DMS153 (cell line): Measurements from ENCODE around the gene ZNF43.
A peak's percentile ranks its signal among the peaks of the same experiment; 100 is the strongest.
"Not testable (repeated sequence)": the region's sequence is repeated elsewhere in the genome, so short reads cannot be mapped to it uniquely, and the experiment has no call there.

Experiments
- DNase-seq: peaks from one replicate; lab custom pipeline; 2025; lab: John Stamatoyannopoulos, UW

ZNF43 gene

GRCh38 chr19:21808400-21809000 is 27.5 kb downstream of the ZNF43 start:
- DNase-seq = not testable (repeated sequence)

DNA sequence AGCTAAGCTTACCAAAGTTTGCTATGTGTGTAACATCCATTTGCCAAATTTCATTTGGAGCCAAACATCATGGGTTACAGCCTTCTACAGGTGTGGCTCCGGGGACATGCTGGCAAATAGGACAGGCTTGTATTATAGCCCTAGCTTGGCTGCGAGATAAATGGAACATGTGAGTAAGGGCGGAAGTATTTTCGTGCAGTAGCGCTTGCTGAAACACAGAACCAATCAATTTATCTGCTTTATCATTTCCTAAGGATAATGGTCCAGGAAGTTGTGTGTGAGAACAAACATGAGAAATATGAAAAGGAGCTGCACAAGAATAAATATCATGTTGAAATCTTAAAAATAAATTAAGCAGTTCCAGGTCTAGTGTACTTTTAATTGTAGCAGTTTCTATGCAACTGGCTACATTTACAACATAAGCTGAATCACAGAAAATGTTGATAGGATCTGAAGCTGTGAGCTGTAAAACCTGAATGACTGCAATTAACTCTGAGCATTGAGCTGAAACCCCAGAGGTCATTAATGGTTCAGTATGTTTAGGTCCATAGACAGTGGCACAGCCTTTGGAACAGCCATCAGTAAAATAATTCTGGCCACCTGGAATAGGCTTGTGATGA is 46.4 kb downstream of the ZNF43 start:
- DNase-seq = no peak

- DNase-seq = no peak
Observed at GRCh38 chr19:21786936-21787335, 49.0 kb downstream of the ZNF43 start.

- DNase-seq = not testable (repeated sequence)
Observed at GRCh38 chr19:21775792-21776191, 60.2 kb downstream of the ZNF43 start.

GRCh38 chr19:21767065-21767800 is 68.7 kb downstream of the ZNF43 start, which contains the start of gene ZNF100:
ZNF100 (minus strand) TSS chr19:21767579; CDS start chr19:21767429, 150 bp downstream.
- peak; percentile 84 for DNase-seq

GRCh38 chr19:21766705-21767064 is 69.3 kb downstream of the ZNF43 start:
- not testable (repeated sequence) for DNase-seq

- no peak for DNase-seq
Observed at GRCh38 chr19:21765151-21765550, 70.8 kb downstream of the ZNF43 start.

GRCh38 chr19:21761547-21761946 is 74.4 kb downstream of the ZNF43 start:
- DNase-seq = not testable (repeated sequence)

DNA sequence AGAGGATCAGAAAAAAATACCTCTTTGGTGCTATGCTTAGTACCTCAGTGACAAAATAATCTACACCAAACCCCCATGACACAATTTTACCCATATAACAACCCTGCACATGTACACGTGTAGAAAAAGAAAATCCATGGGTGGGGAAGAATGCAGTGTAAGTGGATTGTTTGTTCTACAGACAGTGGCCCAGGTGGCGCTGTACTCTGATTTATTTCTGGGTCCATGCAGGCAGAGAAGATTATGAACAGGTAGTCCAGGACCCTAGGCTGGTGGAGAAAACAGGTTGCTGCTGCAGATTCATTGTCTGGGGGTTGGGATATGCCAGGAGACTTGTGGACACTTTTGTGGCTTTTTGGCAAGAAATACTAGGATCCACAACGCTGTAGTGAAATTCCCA is 77.7 kb downstream of the ZNF43 start:
- DNase-seq = no peak

- not testable (repeated sequence) for DNase-seq
Observed at GRCh38 chr19:21755555-21755954, 80.4 kb downstream of the ZNF43 start.
